NCI-H187 treated with DMSO at 0.1 percent for 48 hours (cell line): ENCODE measurements around the gene SERHL2.
"Not testable (repeated sequence)": the region's sequence is repeated elsewhere in the genome, so short reads cannot be mapped to it uniquely, and the experiment has no call there.

Experiments
- DNase-seq: peaks from one replicate; lab custom pipeline; 2025; lab: John Stamatoyannopoulos, UW

The SERHL2 gene

DNA sequence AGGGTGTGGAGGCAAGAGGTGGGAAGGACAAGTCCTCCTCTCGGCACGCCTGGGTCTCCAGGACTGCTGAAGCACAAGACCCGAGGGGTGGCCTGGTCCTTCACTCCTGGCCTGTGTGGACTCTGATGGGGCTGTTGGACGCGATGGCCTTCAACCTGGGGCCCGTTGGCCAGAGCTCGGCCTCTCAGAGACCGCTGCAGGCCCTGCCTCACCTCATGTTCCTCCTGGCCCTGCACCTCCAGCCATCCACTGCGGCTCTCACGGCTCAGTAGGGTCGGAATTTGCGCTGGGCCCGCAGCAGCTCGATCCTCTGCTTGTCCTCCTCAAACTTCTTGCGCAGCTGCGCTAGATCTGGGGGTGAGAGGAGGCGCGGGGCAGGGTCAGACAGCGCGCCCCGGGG is 20.7 kb downstream of the SERHL2 start:
- not testable (repeated sequence) for DNase-seq

DNA sequence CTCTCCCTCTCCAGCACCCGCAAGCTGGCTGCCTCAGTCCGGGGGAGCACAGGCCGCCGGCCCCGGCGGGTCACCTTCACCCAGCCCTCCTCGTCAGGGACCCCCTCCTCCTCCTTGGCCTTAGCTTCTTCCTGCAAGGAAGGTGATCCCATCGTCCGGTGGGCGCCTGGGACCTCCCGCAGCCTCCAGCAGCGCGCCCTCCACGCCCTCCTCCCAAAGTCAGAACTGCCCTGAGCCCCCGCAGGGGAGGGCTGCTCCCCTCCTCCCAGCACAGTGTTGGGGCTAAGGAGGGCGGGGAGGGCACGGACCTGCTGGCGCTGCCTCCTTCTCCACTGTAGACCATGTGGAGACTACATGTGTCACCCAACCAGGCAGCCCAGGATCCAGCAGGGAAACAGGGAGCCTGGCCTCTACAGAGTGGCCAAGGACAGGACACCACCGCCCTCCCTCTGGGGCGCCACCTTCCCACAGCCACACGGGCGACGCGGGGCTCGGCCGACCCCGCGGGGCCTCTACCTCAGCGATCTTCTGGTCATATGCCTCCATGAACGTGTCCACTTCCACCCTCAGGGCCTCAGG is 22.3 kb downstream of the SERHL2 start:
- not testable (repeated sequence) for DNase-seq

DNA sequence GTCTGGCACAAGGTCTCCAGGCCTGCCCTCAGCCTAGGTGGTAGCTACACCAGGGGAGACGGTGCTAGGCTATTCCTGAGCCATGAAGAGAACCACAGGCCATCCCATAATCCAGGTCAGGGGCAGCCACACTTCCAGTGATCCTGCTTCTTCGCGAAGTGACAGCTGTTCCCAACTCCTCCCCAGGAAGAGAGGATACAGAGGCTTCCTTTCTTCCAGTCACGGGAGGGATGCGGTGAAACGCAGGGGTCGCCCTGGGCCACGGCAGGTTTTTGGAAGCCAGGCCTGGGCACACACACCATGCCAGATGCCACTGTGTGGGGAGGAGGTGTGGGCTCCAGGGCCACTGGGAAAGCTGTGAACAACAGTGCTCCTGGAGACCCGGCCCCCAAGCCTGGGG is 23.4 kb downstream of the SERHL2 start:
- DNase-seq, result not testable (repeated sequence)

DNA sequence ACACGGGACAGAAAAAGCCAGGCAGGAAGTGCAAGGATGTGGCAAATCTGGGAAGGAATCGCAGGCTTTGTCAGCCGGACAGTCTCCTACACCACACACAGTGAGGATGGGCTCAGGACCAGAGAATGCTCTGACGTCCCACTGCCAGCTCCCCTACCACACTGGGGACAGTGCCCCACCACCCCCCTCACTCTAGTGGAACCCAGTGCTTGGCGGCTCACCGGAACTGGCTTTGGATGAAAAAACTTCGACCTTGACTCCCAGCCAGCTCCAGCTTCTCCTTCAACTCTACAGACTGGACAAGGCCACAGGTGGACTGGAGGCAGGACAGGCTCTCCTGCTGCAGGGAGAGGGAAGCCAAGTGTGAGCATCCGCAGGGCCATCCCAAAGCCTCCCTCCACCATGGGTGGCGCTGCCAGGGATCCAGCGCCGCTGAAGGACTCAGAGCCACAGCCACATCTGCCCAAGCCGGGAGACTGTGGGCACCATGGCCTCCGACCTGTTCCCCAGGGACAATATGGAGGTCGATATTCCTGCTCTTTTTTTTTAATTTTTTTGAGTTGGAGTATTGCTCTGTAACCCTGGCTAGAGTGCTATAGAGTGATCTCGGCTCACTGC is 24.0 kb downstream of the SERHL2 start:
- no peak for DNase-seq

DNA sequence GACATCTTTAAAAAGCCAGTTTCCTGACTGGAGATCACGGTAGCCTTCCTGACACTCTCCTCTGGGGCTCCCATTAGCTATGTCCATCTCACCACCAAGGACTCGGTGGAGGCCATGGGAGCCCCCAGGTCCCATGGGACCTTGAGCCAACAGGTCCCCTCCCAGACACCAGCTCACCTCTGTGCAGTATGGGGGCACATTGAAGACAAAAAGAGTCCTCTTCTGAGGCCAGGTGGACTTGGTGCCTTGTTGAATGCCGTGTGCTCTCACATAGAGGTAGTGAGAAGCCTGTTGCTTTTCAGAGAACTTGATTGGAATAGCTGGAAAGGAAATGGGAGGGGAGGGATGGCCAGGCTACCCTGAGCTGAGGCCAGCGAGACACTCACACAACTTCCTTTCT is 26.3 kb downstream of the SERHL2 start:
- DNase-seq, result not testable (repeated sequence)

DNA sequence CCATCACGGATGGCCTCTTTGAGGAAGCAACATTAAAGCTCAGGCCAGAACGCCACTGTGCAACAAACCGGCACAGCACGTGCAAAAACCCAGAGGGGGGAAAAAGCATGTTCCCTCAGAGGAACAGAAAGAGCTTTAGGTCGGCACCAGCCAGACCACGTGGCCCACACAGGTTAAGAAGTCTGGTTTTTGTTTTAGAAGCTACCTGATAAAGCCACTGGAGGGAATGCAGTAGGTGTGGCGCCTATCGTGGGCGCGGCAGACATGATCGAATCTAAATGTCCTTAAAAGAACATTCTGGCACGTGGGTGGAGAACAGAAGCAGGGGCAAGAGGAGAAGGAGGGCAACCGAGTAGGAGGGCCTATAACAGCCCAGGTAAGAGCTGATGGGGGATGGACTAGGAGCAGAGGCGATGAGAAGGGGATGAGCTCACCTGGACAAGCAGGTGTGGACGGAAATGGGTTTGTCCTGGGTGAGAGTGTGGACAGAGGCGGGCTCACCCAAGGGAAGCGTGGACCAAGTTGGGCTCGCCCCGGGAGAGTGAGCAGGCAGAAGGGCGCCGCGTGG is 27.5 kb downstream of the SERHL2 start:
- DNase-seq, result not testable (repeated sequence)

DNA sequence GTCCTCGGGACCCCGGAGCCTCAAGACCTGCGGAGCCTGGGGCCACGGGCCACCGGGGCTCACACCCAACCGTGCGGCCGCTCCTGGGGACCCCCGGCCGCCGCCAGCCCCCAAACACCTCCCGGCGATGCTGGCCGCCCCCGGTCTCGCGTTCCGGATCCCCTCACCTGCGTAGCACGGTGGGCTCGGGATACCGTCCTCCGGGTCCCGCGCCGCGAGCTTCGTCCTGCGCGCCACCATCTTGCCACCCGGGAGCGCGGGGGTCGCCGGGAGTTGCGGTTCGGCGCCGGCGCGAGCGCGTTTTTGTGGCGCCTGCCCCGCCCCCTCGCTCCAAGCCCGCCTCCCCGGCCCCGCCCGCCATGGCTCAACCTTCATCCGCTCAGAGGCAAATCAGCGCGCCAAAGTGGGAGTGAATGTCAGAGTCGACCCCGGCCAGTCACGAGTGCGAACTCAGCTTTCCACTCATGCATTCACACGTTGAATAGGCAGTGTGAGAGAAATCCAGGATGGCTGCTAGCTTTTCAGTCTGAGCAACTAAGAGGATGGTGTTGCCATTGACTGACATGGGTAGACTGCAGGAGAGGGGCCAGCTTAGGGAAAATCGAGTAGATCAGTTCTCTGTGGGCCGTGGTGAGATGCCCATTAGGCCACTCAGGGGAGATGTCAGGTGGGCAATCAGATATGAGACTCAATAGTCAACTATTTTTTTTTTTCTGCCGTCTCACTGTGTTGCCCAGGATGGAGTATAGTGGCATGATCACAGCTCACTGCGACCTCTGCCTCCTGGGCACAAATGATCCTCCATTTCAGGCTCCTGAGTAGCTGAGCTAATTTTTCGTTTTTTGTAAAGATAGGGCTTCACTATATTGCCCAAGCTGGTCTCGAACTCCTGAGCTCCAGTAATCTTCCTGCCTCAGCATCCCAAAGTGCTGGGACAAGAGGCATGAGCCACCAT is 28.3 kb downstream of the SERHL2 start:
- no peak for DNase-seq

DNA sequence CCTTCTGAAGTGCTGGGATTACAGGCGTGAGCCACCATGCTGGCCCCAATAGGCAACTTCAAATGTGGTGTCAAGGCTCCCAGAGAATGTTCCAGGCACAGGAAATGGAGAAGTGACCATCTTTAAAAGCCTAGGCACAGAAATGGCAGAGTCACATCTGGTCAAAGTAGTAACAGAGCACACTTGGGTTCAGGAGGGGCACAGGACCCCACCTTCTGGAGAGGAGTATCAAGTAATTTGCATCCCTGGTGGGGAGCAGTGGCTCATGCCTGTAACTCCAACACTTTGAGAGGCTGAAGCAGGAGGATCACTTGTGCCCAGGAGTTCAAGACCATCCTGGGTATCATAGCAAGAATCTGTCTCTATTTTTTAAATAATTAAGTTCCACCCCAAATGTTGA is 29.2 kb downstream of the SERHL2 start:
- DNase-seq, result no peak

DNA sequence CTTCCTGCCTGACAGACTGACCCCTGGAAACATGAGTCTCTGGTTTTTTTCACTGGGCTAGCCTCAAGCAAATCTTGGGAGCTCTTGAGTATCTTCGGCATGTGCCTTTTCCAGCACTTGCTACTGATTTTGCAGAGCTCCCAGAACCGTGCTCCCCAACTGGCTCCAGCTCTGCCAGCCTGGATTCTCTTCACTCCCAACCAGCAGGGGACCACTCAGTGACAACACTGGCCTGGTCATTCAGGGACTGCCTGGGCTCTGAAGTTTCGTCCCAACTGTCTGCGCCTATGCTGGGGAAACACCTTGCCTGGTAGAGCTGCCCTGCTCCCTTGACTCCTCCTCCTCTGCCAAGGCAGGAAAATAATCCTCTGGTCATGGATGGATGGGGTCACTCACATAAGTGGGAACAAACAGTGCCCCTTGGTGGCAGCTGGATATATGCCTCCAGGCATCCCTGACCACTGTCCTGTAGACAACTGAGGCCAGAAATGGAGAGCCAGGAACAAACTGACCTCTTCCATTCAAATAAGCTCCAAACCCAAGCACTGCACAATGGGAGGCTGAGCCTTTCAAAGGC is 30.7 kb downstream of the SERHL2 start:
- no peak for DNase-seq

DNA sequence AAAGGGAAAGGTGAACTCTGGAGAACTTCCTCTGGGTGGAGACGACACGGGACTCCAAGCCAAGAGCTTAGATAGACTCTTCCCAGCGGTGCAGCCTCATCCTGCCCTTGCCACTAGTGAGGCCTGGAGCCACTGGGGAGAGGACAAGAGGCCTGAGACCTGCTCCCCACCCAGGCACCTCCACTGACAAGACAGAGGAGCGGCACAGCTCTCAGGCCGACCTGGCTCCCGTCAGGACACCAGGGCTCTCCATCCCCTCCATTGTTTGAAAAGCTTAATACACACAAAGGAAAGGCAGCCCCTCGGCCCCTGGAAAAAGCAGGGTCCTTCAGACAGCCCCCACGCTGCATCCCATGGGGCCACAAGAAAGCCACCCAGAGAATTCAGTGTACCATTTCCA is 31.3 kb downstream of the SERHL2 start:
- DNase-seq, result no peak

DNA sequence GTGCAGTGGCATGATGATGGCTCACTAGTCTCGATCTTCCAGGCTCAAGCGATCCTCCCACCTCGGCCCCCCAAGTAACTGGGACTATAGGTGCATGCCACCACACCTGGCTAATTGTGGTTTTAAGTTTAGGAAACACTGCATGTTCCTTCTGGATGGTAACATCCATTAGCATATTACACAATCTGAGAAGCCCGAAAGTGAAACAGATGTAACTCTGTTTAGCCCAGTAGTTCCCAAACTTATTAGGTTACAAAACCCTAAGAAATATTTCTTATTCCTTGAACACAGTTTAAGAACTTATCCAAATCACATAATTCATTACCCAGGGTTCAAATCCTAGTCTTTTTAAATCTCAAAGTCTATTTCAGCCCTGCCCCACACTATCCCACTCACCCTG is 32.6 kb downstream of the SERHL2 start:
- no peak for DNase-seq

DNA sequence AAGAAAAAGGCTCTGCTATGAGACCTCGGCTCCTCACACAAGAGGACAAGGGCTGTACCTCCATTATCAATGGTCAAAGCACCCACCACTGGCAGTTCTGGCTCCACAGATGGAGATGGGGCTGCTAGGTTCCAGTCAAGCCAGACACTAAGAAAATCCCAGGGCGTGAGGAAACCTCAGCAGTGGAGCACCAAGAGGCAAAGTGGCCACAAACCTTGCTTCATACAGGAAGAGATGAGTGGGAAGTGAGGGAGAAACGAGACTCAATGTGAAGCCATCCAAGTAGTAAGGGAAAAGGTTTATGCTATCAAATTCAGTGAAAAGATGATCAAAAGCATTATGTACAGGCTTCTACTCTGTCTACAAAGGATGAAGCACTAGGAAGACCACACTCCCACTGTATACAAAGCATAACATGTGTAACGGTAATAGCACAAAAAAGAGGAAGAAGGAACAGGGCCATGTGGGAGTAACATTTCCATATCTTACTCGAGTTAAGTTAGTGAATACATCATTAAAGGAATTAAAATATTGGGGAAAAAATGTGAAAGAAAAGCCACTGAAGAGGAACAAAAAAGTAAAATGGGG is 33.9 kb downstream of the SERHL2 start:
- no peak for DNase-seq

DNA sequence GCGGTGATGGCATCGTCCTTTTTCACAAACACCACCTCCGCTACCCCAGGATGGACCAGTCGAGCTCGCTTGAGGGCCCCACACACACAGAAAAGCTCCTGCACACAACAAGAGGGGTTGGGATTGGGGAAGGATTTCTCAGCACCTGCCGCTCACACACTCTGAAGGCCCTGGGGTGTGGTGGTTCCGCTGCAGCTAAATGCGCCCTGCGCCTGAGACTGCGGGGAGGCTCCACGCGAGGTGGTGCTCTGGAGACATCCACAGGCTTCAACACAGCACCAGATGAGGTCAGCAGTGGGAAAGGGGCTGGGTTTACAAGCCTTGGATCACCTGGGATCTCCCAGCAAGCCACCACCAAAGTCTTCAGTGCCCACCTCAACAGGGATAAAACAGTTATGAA is 38.2 kb downstream of the SERHL2 start:
- no peak for DNase-seq

DNA sequence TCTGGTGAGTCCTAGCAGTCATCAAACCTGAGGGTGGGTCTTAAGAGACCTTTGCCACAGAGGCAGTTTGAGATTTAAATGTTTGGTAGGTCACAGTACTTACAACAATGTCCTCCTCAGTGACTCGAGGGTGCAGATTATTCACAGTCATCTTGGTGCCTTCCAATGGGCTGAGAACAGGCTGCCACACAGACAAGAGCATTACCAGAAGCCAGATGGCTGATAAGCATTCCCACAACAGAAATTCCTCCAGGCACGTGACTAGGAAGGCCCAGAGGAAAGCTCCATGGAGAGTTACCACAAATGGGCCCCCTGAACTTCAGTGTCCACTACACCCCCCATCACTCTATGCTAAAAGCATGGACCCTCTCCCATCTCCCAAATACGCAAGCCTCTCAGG is 41.7 kb downstream of the SERHL2 start:
- no peak for DNase-seq

DNA sequence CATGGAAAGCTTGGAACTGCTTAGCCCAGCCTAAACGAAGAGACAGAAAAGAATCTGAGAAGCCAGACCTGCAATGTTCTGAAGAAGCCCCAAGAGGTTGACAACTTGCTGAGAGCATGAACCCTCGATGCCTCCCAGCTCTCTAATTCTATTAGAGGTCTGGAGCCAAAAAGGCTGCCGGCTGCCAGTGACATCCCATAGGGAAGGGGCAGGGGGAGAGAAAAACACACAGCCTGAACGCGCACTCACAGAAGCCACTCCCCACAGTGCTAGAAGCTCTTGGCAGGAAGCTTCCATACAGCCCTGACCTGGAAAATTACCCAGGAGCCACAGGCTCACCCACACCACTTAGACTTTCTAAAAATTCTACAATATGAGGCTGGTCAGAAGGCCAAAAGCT is 42.6 kb downstream of the SERHL2 start:
- DNase-seq, result no peak

DNA sequence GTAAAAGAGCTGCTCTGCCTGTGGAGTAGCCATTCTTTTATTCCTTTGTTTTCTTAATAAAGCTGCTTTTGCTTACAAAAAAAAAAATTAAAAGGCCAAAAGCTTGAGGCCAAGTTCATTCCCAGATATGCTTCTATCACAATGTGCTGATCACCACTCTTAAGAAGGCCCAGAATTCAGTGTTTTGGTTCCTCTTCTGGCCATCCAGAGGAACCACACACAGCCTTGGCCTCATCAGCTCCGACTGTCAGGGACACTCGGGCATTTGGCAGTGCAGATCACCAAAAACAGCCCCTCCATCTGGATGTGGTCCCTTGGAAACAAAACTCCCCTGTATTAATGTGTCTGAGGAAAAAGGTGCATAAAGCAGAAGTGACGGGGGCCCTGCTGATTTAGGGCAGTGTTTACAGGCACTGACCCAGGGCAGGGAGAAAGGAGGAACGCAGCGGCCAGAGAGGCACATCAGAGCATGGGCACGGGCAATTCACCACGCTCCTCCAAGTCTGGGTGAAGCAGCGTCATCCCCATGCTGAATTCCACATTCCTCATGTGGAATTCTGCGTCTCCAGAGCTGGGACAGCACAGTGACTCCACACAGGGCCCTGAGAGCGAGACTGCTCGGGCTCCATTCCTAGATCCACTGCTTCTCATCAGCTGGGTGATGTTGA is 43.2 kb downstream of the SERHL2 start:
- no peak for DNase-seq

DNA sequence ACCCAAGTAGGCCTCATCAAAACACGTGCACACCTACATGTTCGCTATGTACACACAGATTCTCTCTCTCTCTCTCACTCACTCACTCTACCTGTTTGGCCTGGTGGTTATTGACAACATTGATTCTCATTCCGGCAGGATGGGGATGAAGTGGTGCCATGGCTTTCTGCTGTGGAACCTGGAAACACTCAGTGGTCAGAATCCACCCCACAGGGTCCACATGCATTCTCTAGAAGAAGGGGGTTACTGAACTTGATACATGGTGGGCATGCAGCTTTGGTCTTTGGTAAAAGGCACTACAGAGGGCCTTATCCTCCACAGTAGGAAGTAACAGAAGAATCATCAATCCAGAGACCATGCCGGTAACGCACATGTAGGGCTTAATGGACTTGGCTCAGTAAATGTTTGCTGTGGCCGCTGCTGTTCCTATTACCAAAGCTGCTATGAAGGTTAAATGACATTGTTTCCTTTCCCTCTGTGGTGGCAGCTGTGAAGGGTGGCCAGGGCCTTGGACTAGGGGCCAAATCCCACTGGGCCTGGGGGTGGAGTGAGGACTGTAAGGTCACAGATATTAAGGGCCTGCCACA is 48.2 kb downstream of the SERHL2 start:
- DNase-seq, result no peak

DNA sequence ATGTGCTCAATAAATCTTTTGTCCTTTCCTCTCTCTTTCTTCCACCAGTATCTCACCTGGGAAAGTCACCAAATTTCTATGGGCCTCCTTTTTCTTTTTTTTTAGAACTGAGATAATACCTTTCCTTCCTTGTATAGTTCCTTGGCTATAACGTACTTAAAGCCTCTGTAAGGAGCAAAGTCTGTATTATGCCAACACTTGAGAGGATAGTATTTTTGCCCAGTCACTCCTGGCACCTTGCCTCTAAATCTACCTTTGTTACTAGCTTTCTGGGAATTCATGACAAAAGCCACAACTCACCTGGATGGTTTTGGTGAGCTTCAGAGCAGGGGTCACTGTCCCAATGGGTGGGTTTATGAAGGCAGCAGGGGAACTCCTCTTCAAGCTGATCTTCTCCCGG is 48.7 kb downstream of the SERHL2 start:
- DNase-seq, result no peak

DNA sequence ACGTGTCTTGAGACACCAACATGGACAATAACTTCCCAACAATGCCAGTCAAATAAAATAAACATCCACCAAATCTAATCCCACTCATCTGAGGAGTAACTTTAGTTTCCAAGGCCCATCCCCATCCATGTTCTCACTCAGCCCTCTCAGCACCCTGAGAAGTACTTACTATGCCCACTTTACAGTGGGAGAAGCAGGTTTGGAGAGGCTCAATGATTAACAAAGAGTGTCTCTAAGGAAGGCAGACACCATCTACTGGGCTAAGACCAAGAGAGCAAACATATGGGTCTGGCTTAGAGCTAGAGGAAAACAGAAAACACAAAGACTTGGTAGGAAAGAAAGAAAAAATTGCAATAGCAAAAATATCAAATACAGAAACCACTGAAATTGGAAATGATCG is 49.7 kb downstream of the SERHL2 start:
- DNase-seq, result no peak

DNA sequence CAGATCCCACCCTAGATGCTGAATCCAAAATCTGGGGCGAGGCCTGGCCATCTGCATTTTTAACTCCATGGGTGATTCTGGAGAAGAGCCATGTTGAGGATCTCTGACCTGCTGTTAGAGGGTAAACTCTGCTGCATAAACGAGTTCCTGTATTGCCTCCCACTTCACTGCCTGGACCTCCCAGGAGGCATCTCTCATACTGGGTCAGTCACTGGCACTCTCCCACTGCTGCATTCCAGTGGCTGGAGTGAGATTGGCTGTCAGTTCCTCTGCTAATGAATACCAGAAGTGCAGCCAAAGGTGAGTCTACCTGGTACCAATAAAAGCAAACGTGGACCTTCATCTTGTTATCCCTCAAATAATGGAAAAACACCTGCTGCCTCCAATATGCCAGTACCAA is 50.6 kb downstream of the SERHL2 start:
- DNase-seq, result no peak

DNA sequence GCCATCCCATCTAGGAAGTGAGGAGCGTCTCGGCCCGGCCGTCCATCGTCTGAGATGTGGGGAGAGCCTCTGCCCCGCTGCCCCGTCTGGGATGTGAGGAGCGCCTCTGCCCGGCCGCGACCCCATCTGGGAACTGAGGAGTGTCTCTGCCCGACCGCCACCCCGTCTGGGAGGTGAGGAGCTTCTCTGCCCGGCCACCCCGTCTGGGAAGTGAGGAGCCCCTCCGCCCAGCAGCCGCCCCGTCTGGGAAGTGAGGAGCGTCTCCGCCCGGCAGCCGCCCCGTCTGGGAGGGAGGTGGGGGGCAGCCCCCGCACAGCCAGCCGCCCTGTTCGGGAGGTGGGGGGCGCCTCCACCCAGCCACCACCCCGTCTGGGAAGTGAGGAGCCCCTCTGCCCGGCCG is 53.9 kb downstream of the SERHL2 start:
- DNase-seq, result not testable (repeated sequence)
